Measurements from ENCODE around the gene MYO1B. TPM values are rescaled to one million over a fixed set of nuclear protein-coding genes. Genes with fewer than 3 reads are reported as not detected.
"Not testable (repeated sequence)": the region's sequence is repeated elsewhere in the genome, so short reads cannot be mapped to it uniquely, and the experiment has no call there.

The MYO1B gene
- total RNA-seq, 1 experiment from 2014 or later, result 47.5 TPM

DNA sequence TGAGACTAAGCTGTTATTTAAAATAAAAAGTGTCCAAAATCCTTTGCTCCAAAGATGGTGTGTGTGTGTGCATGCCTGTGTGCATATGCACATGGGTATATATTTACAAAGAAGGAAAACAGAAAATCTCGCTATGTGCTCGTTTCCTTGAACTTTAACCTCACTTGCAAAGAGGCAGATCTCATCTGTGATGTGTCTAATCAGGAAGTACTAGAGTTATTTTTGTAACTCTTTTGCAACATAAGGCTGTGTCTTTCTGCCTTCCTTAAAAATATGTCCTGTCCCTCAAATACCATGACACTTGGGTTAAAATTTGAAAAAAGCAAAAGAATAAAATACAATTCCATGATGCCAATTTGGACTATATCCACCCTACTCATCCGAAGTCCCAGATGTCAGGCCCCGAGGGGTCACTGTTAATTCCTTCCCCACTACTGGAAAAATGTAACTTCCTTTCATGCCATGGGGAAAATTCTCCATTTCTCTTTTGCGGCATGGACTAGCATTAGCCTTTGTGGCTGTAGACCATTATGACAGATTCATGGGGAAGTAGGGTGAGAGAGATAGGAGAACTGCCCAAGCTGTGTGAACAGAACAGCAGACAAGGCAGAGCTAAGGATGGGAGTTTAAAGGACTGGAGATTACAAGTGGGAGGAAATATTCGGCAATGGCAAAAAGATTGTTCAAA, 191.3 kb downstream of the MYO1B start:
- DNase-seq (ENCODE audit: extremely low read depth, low read depth), result no peak

DNA sequence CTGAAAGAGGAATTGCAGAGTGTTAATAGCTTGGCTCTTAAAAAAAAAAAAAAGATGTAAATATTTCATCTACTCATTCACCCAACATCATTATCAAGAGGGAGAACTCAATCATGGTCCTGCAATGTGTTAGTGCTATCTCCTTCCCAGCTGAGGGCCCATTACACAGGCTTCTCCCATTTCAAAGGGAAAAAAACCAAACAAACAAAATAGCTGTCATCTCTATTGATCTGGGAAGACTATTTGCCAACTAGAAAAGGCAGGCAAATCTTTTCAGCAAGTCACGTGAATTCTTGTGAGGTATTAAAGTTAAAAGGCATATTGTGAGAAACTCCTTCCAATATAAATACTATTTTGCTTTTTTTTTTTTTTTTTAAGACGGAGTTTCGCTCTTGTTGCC, 194.3 kb downstream of the MYO1B start:
- DNase-seq (ENCODE audit: extremely low read depth, low read depth), result no peak

- DNase-seq (ENCODE audit: extremely low read depth, low read depth), result no peak
These were observed 196.5 kb downstream of the MYO1B start for GRCh38 chr2:191441496-191442214.

- no peak for DNase-seq (ENCODE audit: extremely low read depth, low read depth)
These were observed 198.2 kb downstream of the MYO1B start for GRCh38 chr2:191443446-191443845.

DNA sequence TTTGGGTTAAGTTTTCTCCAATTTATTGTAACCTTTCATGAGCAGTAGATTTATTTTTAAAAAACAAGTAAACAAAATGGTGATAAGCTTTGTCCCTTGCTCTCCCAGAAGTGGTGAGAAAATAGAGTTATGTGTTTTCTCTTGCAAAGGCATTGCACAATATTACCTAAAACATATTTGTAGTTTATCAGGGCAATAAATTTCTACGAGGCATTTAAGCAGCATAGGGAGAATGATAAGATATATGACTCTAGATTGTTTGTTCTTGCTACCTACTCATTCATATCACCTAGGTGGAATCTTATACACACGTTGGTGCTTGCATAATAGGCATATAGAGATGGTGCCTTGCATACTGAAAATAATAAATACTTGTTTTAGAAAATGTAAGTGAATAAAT, 201.7 kb downstream of the MYO1B start:
- no peak for DNase-seq (ENCODE audit: extremely low read depth, low read depth)

- no peak for DNase-seq (ENCODE audit: extremely low read depth, low read depth)
These were observed 205.9 kb downstream of the MYO1B start for GRCh38 chr2:191451116-191451515.

- no peak for DNase-seq (ENCODE audit: extremely low read depth, low read depth)
These were observed 206.9 kb downstream of the MYO1B start for GRCh38 chr2:191452065-191452464.

DNA sequence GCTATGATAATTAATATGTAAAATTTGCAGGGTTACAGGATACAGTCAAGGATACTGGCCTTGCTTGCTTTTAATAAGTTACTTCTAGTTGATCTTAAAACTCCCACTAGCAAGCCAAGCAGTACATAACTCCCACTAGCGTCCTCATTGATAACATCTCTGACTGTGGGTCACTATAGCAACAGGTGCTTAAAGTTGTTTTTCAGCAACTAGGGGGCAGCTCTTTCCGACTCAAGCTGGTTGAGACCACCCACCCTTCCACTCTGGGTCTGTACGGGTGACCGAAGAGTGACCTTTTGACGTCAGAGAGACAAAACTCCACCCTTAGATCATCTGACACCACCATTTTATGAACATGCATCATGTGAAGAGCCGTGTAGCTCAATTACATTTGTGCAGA, 208.6 kb downstream of the MYO1B start:
- no peak for DNase-seq (ENCODE audit: extremely low read depth, low read depth)

- not testable (repeated sequence) for DNase-seq (ENCODE audit: extremely low read depth, low read depth)
These were observed 211.3 kb downstream of the MYO1B start for GRCh38 chr2:191456506-191456905.

- DNase-seq (ENCODE audit: extremely low read depth, low read depth), result no peak
These were observed 214.0 kb downstream of the MYO1B start for GRCh38 chr2:191459158-191459557.

- DNase-seq (ENCODE audit: extremely low read depth, low read depth), result no peak
These were observed 217.2 kb downstream of the MYO1B start for GRCh38 chr2:191462370-191462769.

DNA sequence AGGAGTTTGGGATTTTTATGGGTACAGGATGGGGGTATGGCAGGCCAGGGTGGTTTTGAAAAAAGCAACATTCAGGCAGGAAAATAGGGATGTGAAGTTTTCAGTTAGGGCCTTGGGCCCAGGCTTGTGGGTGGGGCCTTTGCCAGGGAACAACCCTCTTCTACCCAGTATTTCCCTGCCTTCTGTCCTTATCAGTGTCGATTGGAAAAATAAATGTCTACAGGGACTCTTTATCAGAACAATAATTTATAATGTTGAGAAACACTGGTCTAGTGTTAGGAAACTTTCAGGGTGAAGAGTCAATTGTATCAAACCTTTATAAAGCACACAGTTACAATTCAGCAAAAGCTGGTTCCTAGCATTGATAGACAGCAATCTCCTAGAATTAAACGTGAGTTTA, 218.6 kb downstream of the MYO1B start:
- no peak for DNase-seq (ENCODE audit: extremely low read depth, low read depth)

DNA sequence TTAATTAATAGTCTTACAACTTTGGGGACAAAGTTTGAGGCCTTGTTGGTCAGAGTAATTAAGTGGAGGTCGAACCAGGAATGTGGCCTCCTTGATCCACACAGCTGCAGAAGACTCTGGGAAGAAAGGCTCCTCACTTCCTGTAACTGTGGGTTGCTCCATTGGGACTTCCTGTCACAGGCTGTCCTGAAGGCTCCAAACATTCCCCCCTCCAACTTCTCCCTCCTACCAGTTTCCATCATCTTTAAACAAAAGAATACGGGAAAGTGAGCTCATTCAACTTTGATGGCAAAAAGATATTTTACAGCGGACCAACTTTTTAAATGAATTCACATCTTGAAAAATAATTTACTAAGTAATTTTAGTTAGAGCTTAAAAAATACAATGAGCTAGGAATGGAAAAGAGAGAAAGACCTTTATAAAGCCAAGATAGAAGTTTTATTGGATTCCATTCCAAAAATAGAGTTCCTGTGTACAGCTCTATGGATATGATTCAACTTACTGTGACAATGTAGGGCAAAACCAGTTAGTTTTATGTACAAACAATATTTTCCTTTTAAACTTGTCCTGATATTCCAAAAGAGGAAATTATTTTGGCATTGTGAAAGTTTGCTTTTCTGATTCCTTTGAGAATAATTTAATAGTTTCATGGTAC, 220.7 kb downstream of the MYO1B start:
- no peak for DNase-seq (ENCODE audit: extremely low read depth, low read depth)

- DNase-seq (ENCODE audit: extremely low read depth, low read depth), result no peak
These were observed 221.9 kb downstream of the MYO1B start for GRCh38 chr2:191467113-191467512.

GRCh38 chr2:191470306-191470705, 225.1 kb downstream of the MYO1B start:
- no peak for DNase-seq (ENCODE audit: extremely low read depth, low read depth)

GRCh38 chr2:191474464-191474863, 229.3 kb downstream of the MYO1B start:
- DNase-seq (ENCODE audit: extremely low read depth, low read depth), result no peak

Small RNA genes lying within 50 kb of the gene (small RNA-seq; reads per million reads assigned to genes)
- gene RNU6-1045P, result 0 reads per million in 2 experiments

Other genes starting within 250 kb of the MYO1B start
- gene STAT1, start 231.2 kb upstream of the MYO1B start, total RNA-seq (2014; rRNA removed; shearing (Covaris generic)), result 55.2 and 62.3 TPM in 2 replicates
- 10.4 and 12.7 TPM in 2 replicates for gene STAT4, start 94.4 kb upstream of the MYO1B start, total RNA-seq (2014; rRNA removed; shearing (Covaris generic))